NCI-H2196 treated with DMSO at 0.1 percent for 48 hours (cell line): ENCODE results near the gene SLC1A1.
"Not testable (repeated sequence)": the region's sequence is repeated elsewhere in the genome, so short reads cannot be mapped to it uniquely, and the experiment has no call there.

Experiments used
- DNase-seq: peaks from one replicate; lab custom pipeline; 2025; ENCODE audit not compliant: unreplicated experiment; lab: John Stamatoyannopoulos, UW

SLC1A1 gene

GRCh38 chr9:4504250-4504649, 14.0 kb downstream of the SLC1A1 start:
- no peak for DNase-seq

GRCh38 chr9:4506490-4506889, 16.2 kb downstream of the SLC1A1 start:
- no peak for DNase-seq

GRCh38 chr9:4507306-4508130, 17.2 kb downstream of the SLC1A1 start:
- DNase-seq = no peak

- no peak for DNase-seq
These were observed 18.1 kb downstream of the SLC1A1 start for GRCh38 chr9:4508246-4508906.

- DNase-seq = no peak
These were observed 18.8 kb downstream of the SLC1A1 start for GRCh38 chr9:4508907-4509589.

- DNase-seq = no peak
These were observed 19.3 kb downstream of the SLC1A1 start for GRCh38 chr9:4509590-4509984.

- no peak for DNase-seq
These were observed 20.5 kb downstream of the SLC1A1 start for GRCh38 chr9:4510546-4511322.

- no peak for DNase-seq
These were observed 24.2 kb downstream of the SLC1A1 start for GRCh38 chr9:4514252-4515128.

- no peak for DNase-seq
These were observed 25.7 kb downstream of the SLC1A1 start for GRCh38 chr9:4515958-4516375.

- DNase-seq = no peak
These were observed 27.0 kb downstream of the SLC1A1 start for GRCh38 chr9:4517274-4517673.

GRCh38 chr9:4519604-4520003, 29.3 kb downstream of the SLC1A1 start:
- no peak for DNase-seq

- DNase-seq = no peak
These were observed 29.8 kb downstream of the SLC1A1 start for GRCh38 chr9:4520055-4520454.

GRCh38 chr9:4530375-4530774, 40.1 kb downstream of the SLC1A1 start:
- no peak for DNase-seq

GRCh38 chr9:4530831-4531230, 40.6 kb downstream of the SLC1A1 start:
- not testable (repeated sequence) for DNase-seq

- not testable (repeated sequence) for DNase-seq
These were observed 41.1 kb downstream of the SLC1A1 start for GRCh38 chr9:4531355-4531754.

- DNase-seq = not testable (repeated sequence)
These were observed 43.6 kb downstream of the SLC1A1 start for GRCh38 chr9:4533881-4534280.

- not testable (repeated sequence) for DNase-seq
These were observed 45.9 kb downstream of the SLC1A1 start for GRCh38 chr9:4536196-4536595.

- DNase-seq = no peak
These were observed 47.3 kb downstream of the SLC1A1 start for GRCh38 chr9:4537581-4537980.

- no peak for DNase-seq
These were observed 47.8 kb downstream of the SLC1A1 start for GRCh38 chr9:4538107-4538506.

GRCh38 chr9:4538621-4539020, 48.4 kb downstream of the SLC1A1 start:
- no peak for DNase-seq
